GM08714 (cell line): ENCODE results near the gene TLE2.
"Not testable (repeated sequence)": the region's sequence is repeated elsewhere in the genome, so short reads cannot be mapped to it uniquely, and the experiment has no call there.

ENCODE experiments used
- H3K4me3 ChIP-seq: fragments of 200-500 bp; sonication (Bioruptor generic); 2 replicates; pipeline ENCODE4 v1.5.1; 2014; ENCODE audit warnings: mild to moderate bottlenecking, low read length, inconsistent platforms
- ZNF274 ChIP-seq: IDR thresholded peaks from 2 replicates; pipeline ENCODE4 v1.6.1; 2012; ENCODE audit warnings: mild to moderate bottlenecking, low read depth, low read length

Gene TLE2

DNA sequence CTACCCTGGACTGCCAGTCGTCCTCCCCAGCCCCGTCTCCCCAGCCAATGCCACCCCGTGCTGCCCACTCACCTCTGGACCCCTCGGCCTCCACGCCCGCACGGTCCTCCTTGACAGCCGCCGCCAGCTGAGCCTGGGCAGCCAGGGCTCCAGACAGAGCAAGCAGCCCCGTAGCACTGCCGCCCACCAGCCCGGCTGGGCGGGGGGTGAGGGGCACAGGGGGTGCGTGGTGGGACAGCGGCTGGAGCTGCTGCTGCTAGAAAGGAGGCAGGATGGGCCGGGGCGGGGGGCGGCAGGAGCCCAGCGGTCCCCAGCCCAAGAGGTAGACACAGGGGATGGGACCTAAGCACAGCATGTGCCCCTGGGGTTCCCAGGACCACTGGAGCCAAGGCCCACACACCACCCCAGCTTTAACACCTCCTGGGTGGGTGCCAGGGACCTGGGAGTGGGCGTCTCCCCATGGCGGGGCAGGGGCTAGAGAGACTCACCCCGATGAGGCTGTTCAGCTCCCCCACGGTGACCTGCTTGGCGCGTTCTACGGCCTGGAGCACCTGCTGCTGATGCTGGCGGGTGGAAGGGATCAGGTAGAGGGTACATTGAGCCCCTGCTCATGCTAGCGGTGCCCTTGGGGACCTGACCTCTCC is 9.7 kb downstream of the TLE2 start:
- no peak for TF ChIP-seq ZNF274
- no peak overlapping the region for H3K4me3 ChIP-seq

DNA sequence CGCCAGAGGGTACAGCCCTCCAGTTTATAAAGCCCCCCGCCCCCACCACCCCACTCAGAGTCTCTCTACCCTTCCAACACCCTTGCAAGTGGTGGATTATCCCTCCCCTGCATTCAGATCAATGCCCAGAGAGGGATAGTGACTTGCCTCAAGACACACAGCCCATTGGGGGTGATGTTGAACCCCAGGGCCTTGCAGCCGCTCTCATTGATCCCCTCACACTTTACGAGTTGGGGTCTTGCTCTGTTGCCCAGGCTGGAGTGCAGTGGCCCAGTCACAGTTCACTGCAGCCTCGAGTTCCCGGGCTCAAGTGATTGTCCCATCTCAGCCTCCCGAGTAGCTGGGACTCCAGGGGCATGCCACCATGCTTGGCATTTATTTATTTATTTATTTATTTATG is 11.2 kb downstream of the TLE2 start:
- no peak for TF ChIP-seq ZNF274
- no peak overlapping the region for H3K4me3 ChIP-seq

DNA sequence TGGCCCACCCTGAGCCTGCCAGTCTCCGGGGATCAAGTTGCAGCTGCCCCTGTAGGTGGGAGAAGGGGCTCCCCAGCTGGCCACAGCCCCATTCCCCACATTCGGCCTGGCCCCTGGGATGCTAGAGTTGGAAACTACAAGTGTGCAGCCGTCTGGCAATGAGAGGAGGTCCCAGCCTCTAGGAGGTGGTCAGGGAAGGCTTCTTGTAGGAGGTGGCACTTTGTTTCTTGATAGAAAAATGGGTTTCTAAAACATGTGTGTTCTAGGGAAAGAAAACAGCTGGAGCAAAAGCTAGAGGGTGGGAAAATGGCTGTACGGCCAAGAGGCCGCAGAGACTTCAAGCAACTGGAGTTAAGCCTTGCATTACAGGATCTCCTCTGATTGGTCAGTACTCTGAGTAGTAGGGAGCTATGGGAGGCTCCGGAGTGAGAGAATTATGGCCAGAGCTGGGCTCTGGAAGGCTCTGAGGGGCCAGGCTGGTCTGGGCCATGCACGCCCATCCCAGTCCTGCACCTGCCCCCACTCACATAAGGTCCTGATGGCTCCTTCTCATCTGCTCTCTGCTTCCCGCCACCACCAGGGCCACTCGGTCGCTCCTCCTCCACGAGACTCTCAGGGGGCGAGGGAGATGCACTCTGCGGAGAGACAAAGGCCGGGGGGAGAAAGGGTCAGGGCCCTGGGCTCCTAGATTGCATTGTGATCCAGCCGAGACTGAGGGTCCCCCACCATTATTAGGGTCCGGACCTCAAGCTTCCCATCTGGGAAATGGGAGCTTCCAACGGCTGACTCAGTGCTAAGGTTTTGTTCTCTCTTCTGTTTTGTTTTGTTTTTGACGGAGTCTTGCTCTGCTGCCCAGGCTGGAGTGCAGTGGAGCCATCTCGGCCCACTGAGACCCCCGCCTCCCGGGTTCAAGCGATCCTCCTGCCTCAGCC is 13.7 kb downstream of the TLE2 start:
- TF ChIP-seq ZNF274, result no peak
- H3K4me3 ChIP-seq, result no peak overlapping the region

DNA sequence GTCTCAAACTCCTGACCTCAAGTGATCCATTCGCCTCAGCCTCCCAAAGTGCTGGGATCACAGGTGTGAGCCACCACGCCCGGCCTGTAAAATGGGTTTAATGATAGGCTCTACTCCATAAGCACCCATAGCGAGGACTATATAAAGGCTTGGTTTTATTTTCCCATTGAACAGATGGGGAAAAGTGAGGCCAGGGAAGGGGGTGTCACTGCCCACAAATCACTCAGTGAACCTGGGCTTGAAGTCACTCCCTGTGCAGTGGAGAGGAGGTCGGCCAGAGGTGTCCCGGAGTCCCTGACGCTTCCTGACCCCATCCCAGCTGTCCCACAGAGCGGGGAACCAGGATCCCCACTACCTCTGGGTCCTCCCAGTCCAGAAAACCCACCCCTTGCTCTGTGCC is 14.9 kb downstream of the TLE2 start:
- no peak overlapping the region for H3K4me3 ChIP-seq
- no peak for TF ChIP-seq ZNF274

DNA sequence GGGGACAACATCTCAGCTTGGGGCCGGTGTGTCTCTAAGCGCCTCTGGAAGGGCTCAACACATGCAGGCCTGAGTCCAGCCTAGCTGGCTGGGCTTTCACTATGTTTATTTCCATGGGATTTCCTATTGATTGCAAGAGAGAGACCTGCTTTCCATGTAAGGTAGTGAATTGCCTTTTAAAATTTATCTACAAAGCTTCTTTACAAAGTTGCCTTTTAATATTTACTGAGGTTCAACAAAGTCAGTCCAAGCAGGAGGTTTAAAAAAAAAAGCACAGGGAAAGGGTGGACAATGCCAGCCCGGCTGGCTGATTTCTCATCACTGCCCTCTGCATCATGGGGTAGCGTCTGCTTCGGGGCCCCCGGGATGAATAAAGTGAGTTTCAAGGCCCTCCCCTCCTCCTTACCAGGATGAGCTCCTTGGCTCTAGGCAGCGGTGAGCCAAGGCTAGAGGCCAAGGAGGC is 15.8 kb downstream of the TLE2 start:
- no peak for TF ChIP-seq ZNF274

DNA sequence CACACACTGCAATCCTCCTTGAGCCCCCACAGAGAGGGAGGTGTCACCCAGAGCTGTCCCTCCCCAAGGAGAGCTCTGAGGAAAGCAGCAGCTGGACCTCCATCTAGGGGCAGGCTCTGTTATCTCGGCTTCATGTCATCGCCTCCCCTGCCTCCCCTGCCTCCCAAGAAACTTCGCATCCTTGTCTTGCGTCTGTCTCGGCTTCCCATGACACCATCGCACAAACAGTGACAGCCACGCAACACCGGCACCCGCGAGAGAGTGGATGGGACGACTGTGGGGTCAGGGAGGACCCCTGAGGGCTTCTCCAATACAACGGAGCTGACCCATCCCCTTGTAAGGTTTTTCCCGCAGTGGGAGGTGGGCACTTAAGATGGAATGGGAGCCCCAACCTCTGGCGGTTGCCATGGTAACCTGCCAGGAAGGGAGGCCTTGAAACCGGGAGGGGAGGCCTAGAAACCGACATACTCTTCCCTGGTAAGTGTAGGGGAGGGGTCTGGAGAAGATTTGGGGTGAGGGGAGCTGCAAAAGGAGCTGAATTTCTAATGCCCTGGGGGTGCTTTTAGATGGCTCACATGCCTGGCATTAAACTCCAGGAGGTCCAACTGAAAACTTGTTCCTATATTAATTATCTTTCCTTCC is 16.3 kb downstream of the TLE2 start:
- TF ChIP-seq ZNF274, result no peak
- H3K4me3 ChIP-seq, result no peak overlapping the region

More for the DNA sequence above, 15.8 kb downstream of the TLE2 start:
- no peak overlapping the region for H3K4me3 ChIP-seq

DNA sequence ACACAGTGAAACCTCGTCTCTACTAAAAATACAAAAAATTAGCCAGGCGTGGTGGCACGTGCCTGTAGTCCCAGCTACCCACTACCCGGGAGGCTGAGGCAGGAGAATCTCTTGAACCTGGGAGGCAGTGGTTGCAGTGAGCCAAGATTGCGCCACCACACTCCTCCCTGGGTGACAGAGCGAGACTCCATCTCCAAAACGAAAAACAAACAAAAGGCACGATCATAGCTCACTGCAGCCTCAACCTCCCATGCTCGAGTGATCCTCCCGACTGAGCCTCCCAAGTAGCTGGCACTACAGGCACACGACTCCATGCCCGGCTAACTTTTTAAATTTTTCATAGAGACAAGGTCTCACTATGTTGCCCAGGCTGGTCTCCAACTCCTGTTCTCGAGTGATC is 17.0 kb downstream of the TLE2 start:
- H3K4me3 ChIP-seq, result not testable (repeated sequence)

DNA sequence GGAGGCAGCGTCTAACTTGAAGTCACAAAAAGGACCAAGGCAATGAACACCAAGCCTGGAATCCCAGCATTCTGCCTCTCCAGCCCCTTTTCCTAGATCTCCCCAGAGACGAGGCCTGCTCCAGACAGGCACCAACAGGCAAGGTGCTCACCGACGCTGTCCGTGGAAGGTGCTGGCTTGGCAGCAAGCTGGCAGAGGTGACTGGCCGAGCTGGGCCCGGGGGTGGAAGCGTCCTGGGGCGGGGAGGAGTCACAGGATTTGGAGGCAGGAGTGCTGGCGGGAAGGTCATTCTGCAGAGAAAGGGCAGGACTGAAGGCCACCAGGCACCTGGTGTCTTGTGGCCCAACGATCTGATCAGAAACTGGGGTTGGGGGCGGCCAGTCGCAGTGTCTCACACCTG is 18.2 kb downstream of the TLE2 start:
- no peak overlapping the region for H3K4me3 ChIP-seq
- TF ChIP-seq ZNF274, result no peak

DNA sequence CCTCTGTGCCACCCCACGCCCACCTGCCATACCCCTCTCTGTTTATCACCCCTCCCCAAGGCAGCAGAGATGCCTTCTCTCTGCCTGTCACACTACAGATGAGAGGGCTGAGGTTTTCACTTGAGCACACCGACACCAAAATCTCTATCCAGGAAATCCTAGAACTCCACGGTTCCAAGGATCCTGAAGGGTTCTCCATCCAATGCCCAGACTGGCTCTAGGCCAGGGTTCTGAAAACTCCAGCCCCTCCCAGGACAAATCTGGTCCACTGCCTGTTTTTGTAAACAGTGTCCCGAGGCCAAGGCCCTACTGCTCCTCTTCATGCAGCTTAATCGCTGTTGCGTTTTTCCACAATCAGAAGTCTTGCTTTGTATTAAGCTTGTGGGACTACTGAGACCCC is 20.1 kb downstream of the TLE2 start:
- no peak for TF ChIP-seq ZNF274
- no peak overlapping the region for H3K4me3 ChIP-seq

DNA sequence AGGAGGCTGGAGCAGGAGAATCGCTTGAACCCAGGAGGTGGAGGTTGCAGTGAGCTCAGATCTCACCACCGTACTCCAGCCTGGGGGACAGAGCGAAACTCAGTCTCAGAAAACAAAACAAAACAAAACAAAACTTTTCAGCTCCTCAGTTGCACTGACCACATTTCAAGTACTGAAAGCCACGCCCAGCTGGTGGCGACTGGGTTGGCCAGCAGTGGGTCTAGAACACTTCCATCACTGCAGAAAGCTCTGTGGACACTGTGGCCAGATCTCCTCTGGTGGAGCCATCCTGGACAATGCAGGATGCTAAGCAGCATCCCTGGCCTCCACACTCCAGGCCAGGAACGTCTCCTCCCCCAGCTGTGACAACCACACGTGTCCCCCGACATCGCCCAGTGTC is 21.1 kb downstream of the TLE2 start:
- no peak overlapping the region for H3K4me3 ChIP-seq
- no peak for TF ChIP-seq ZNF274

DNA sequence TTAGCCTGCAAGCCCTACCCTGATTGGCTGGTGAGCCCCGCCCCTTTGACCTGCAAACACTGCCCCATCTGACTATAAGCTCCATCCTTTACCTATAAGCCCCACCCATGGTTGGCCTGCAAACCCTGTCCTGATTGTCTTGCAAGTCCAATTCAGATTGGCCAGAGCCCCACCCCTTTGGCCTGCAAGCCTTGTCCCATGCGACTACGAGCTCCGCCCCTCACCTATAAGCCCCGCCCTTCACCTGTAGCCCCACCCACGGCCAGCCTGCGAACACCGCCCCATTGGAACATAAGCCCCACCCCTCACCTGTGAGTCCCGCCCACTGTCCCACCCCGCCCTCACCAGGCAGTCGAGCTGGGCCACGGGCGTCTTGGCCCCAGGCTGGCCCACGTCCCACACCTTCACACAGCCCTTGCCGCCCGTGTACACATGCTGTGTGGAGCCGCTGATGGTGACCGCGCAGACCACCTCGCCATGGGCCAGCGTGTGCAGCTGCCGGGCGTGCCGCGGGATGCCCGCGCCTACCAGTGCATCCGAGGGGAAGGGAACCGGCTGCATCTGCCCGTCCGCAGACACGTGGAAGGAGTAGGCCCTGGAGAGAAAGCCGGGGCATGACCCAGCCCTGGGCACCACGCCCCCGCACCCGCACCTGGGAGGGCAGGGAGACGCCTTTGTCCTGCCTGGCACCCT is 22.9 kb downstream of the TLE2 start:
- TF ChIP-seq ZNF274, result no peak
- H3K4me3 ChIP-seq, result no peak overlapping the region

DNA sequence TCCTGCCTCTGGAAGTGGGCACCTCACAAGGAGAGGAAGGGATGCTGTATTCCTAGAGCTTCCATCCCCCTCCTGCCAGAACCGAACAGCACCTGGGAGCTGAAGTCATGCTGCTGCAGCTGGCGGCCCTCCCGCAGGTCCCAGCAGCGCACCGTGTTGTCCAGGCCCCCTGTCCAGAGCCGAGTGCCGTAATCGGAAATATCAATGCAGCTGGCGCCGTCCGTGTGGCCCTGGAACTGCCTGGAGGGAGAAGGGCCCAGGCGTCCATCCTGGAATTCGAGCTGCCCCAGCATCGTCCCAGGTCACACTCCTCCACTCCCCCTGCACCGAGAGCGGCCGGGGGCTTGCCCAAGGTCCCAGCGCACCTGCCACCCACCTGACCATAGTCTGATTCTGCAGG is 23.7 kb downstream of the TLE2 start:
- no peak for TF ChIP-seq ZNF274
- H3K4me3 ChIP-seq, result no peak overlapping the region

DNA sequence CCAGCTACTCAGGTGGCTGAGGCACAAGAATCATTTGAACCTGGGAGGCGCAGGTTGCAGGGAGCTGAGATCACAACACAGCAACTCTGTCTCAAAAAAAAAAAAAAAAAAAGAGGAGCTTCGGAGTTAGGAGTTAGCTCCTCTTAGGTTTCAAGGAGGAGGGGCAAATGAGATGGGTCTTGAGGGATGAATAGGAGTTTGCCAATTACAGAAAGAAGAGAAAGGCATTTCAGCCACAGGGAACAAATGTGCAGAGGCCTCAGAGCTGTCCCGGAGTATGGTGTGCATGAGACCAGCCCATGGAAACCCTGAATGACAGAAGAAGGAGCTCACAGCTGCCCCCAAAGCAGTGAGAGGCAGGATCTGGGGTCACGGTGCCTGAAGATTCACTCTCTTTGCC is 24.6 kb downstream of the TLE2 start:
- TF ChIP-seq ZNF274, result no peak
- H3K4me3 ChIP-seq, result no peak overlapping the region

DNA sequence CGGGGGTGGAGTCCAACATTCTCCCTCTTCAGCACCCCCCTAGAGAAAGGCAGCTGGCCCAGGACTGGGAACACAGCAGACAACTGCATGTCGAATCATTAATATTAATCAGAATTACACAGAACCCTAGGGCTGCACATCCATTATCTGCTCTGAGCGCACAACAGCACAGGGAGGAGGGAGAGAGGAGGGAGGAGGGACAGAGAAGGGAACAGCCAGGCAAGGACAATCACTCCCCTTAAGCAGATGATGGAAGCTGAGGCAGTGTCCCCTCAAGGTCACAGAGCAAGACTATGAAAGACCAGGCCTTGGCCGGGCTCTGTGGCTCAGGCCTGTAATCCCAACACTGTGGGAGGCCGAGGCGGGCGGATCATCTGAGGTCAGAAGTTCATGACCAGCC is 26.0 kb downstream of the TLE2 start:
- no peak for TF ChIP-seq ZNF274
- H3K4me3 ChIP-seq, result no peak overlapping the region
